IMR-90 (cell line): Measurements from ENCODE around the gene ZNF521. TPM values are rescaled to one million over a fixed set of nuclear protein-coding genes. Genes with fewer than 3 reads are reported as not detected.

ENCODE experiments used
- ATAC-seq: fragments of 200-7000 bp; cut with Tn5 transposase; 2 replicates; pipeline ENCODE4 v1.9.1; 2020; ENCODE audit warnings: low read depth, mild to moderate bottlenecking, moderate library complexity
- BruUV-seq: library from RNA; stranded (reverse); fragments of 400-500 nt; replicated peaks from 2 replicates; lab custom pipeline; 2021; lab: Mats Ljungman, UMichigan
- CTCF ChIA-PET: fragments of 300-600 bp; formaldehyde crosslinking; extraction: SDS; loops from one replicate; lab custom pipeline; 2021; ENCODE audit warnings: antibody characterized with exemption; lab: Yijun Ruan, JAX
- POLR2A ChIA-PET: fragments of 300-600 bp; sonication (Branson Sonifier 250); formaldehyde crosslinking; loops from one replicate; lab custom pipeline; 2022; ENCODE audit warnings: antibody characterized with exemption; ENCODE audit not compliant: unreplicated experiment; lab: Charles Lee
- DNase-seq: peaks from one replicate; pipeline ENCODE4 v3.0.0; 2013
- H2AFZ ChIP-seq: replicated peaks from 2 replicates; pipeline ENCODE3; 2013; ENCODE audit warnings: low read length, mild to moderate bottlenecking; ENCODE audit not compliant: poor library complexity
- H2AK5ac ChIP-seq: 2 replicates; pipeline ENCODE4 v1.6.1; 2013; ENCODE audit warnings: low read depth, low read length, inconsistent platforms
- H2AK9ac ChIP-seq: replicated peaks from 2 replicates; pipeline ENCODE3; 2013; ENCODE audit warnings: mild to moderate bottlenecking, low read depth, low read length, moderate library complexity; ENCODE audit not compliant: poor library complexity
- H2BK120ac ChIP-seq: 2 replicates; pipeline ENCODE4 v1.6.1; 2013; ENCODE audit warnings: low read depth, low read length, inconsistent platforms
- H2BK15ac ChIP-seq: 3 replicates; pipeline ENCODE4 v1.6.1; 2013; ENCODE audit warnings: low read depth, low read length, inconsistent platforms
- H2BK20ac ChIP-seq: 2 replicates; pipeline ENCODE4 v1.6.1; 2013; ENCODE audit warnings: low read depth, mild to moderate bottlenecking, inconsistent platforms, low read length, moderate library complexity
- H2BK5ac ChIP-seq: 2 replicates; pipeline ENCODE4 v1.6.1; 2013; ENCODE audit warnings: mild to moderate bottlenecking, low read depth, low read length, inconsistent platforms; ENCODE audit not compliant: poor library complexity, severe bottlenecking
- H3K14ac ChIP-seq: replicated peaks from 2 replicates; pipeline ENCODE4 v1.6.1; 2013; ENCODE audit warnings: low read depth, low read length, inconsistent platforms
- H3K18ac ChIP-seq: 2 replicates; pipeline ENCODE4 v1.6.1; 2013; ENCODE audit warnings: low read depth, low read length, control low read depth
- H3K23ac ChIP-seq: 2 replicates; pipeline ENCODE4 v1.6.1; 2013; ENCODE audit warnings: low read depth, low read length, inconsistent platforms
- H3K27ac ChIP-seq: 2 replicates; pipeline ENCODE4 v1.5.1; 2013; ENCODE audit warnings: mild to moderate bottlenecking, control low read depth, low read length; ENCODE audit not compliant: insufficient read depth
- H3K27me3 ChIP-seq: 2 replicates; pipeline ENCODE4 v1.6.1; 2013; ENCODE audit warnings: low read length; ENCODE audit not compliant: control insufficient read depth, insufficient read depth
- H3K36me3 ChIP-seq: 2 replicates; pipeline ENCODE4 v1.6.1; 2013; ENCODE audit warnings: low read length, mixed read lengths; ENCODE audit not compliant: control insufficient read depth, insufficient read depth
- H3K4ac ChIP-seq: 2 replicates; pipeline ENCODE4 v1.6.1; 2013; ENCODE audit warnings: low read depth, low read length, inconsistent platforms
- H3K4me1 ChIP-seq: 2 replicates; pipeline ENCODE4 v1.6.1; 2013; ENCODE audit warnings: low read length, mixed read lengths; ENCODE audit not compliant: control insufficient read depth, insufficient read depth
- H3K4me2 ChIP-seq: 2 replicates; pipeline ENCODE4 v1.6.1; 2013; ENCODE audit warnings: low read depth, mild to moderate bottlenecking, control low read depth, low read length, moderate library complexity
- H3K4me3 ChIP-seq: 2 replicates; pipeline ENCODE4 v1.5.1; 2013; ENCODE audit warnings: low read depth, mild to moderate bottlenecking, control low read depth, low read length, moderate library complexity; ENCODE audit not compliant: insufficient read depth
- H3K56ac ChIP-seq: 2 replicates; pipeline ENCODE4 v1.6.1; 2013; ENCODE audit warnings: low read length, inconsistent platforms; ENCODE audit not compliant: insufficient read depth; ENCODE audit errors: extremely low read depth
- H3K79me1 ChIP-seq, 2 experiments: 2 replicates each; pipeline ENCODE4 v1.6.1; 2013; ENCODE audit warnings: low read length in 2 of 2, inconsistent platforms in 1 of 2, low read depth in 1 of 2
- H3K9ac ChIP-seq: 2 replicates; pipeline ENCODE4 v1.6.1; 2013; ENCODE audit warnings: low read depth, low read length, control low read depth
- H3K9me1 ChIP-seq: 2 replicates; pipeline ENCODE4 v1.6.1; 2013; ENCODE audit warnings: low read length, inconsistent platforms; ENCODE audit not compliant: insufficient read depth
- H3K9me3 ChIP-seq: 2 replicates; pipeline ENCODE4 v1.6.1; 2013; ENCODE audit warnings: low read length; ENCODE audit not compliant: control insufficient read depth, insufficient read depth
- H4K20me1 ChIP-seq: 2 replicates; pipeline ENCODE4 v1.6.1; 2013; ENCODE audit warnings: low read length, inconsistent platforms; ENCODE audit not compliant: insufficient read depth
- H4K5ac ChIP-seq: 2 replicates; pipeline ENCODE4 v1.6.1; 2013; ENCODE audit warnings: mild to moderate bottlenecking, low read depth, low read length, control low read depth
- H4K8ac ChIP-seq, 2 experiments: 2 replicates each; pipeline ENCODE4 v1.6.1; 2013; ENCODE audit warnings: low read depth in 2 of 2, low read length in 2 of 2, control low read depth in 1 of 2, inconsistent platforms in 1 of 2
- H4K91ac ChIP-seq: 2 replicates; pipeline ENCODE4 v1.6.1; 2013; ENCODE audit warnings: low read depth, low read length, inconsistent platforms; ENCODE audit not compliant: insufficient read depth
- CEBPB ChIP-seq: IDR thresholded peaks from 2 replicates; pipeline ENCODE4 v1.6.1; 2012; ENCODE audit warnings: low read depth, low read length, improper control_type of control experiment
- MAZ ChIP-seq: IDR thresholded peaks from 2 replicates; pipeline ENCODE4 v1.6.1; 2012; ENCODE audit warnings: low read depth, mild to moderate bottlenecking, low read length, improper control_type of control experiment, moderate library complexity, borderline replicate concordance
- WGBS, 2 experiments: methylation state at CpG; one replicate each; pipeline versions ENCODE4 v1.1.5 to v1.1.7; 2013; ENCODE audit warnings: missing lambda C conversion rate in 2 of 2; ENCODE audit not compliant: insufficient read length in 1 of 2; ENCODE audit errors: extremely low coverage in 2 of 2; 5-methylcytosine and 5-hydroxymethylcytosine counted together
- dilution Hi-C: fragments of 300-500 bp; cut with HindIII; formaldehyde crosslinking; loops from one replicate; pipeline ENCODE4 v1.14.3; 2018; ENCODE audit warnings: low sequenced_read_pairs; ENCODE audit not compliant: unreplicated experiment
- in situ Hi-C: fragments of 300-500 bp; cut with MboI; formaldehyde crosslinking; loops from 3 replicates; pipeline ENCODE4 v1.14.3; 2019; ENCODE audit warnings: low sequenced_read_pairs, inconsistent platforms, mixed read lengths
- intact Hi-C: fragments of 100-400 bp; cut with micrococcal nuclease; formaldehyde crosslinking; loops from 2 replicates; pipeline ENCODE4 v1.10.0; 2022
- polyA plus RNA-seq, 3 experiments: library from polyadenylated mRNA; depleted of rRNA; stranded (reverse); fragments of >200 nt; gene quantifications; 2 replicates each; pipeline ENCODE4 v1.2.3, GENCODE V29; 2012; ENCODE audit warnings: low replicate concordance in 1 of 3
- total RNA-seq: library from RNA; depleted of rRNA; stranded (reverse); fragments of >200 nt; gene quantifications from 2 replicates; pipeline ENCODE4 v1.2.3, GENCODE V29; 2012

Gene ZNF521
- total and polyA plus RNA-seq, 2 of the 4 experiments (the other 2 are of a cell fraction) = 21.5 to 59.3 TPM

GRCh38 chr18:25233528-25234321, 118.2 kb downstream of the ZNF521 start:
- H3K9me1 ChIP-seq = peaks cover 11% of the 10 kb centered on the region
- in situ Hi-C loops = no loop called here
- H3K36me3 ChIP-seq = no peaks in the 10 kb centered on the region
- peak overlapping the region; percentile 67; the same call in 1 of the 3 replicates for H2BK15ac ChIP-seq
- H2AK5ac ChIP-seq = no peak overlapping the region
- H3K4ac ChIP-seq = peak overlapping the region; percentile 62; the same call in 1 of the 2 replicates
- no CpG with 5 or more reads among the region's 12 CpGs for whole genome bisulfite sequencing, 2 experiments
- peak overlapping the region; percentile 54 for H2BK20ac ChIP-seq
- peak overlapping the region; percentile 23; the same call in 1 of the 2 replicates for H3K9ac ChIP-seq
- H3K79me1 ChIP-seq = peaks cover 5 to 28% of the 10 kb centered on the region in 2 experiments; a peak in 3 of 4 replicates
- H2AFZ ChIP-seq = no peak overlapping the region
- peak overlapping the region; percentile 60; the same call in 1 of the 2 replicates for H3K27ac ChIP-seq
- H2BK120ac ChIP-seq = peak overlapping the region; percentile 67
- peak overlapping the region; percentile 39; the same call in 1 of the 2 replicates for H3K18ac ChIP-seq
- H3K4me2 ChIP-seq = peak overlapping the region; percentile 74
- DNase-seq (peak; percentile 44), ATAC-seq (peak; percentile 16; the same call in 1 of the 2 replicates)
- H2AK9ac ChIP-seq = no peak overlapping the region
- dilution Hi-C loops = no loop called here
- H3K23ac ChIP-seq = peak overlapping the region; percentile 31; the same call in 1 of the 2 replicates
- no peaks in the 10 kb centered on the region for H3K9me3 ChIP-seq
- CTCF ChIA-PET = interaction anchor here (0.7 to 0.9 kb wide), 2 partner anchors 11 to 131 kb away, joined by 3 read pairs; no protein-coding TSS in a partner anchor
- peak overlapping the region; percentile 25; the same call in 1 of the 2 replicates for H3K4me3 ChIP-seq
- H4K20me1 ChIP-seq = no peaks in the 10 kb centered on the region
- peak overlapping the region; percentile 77 for H2BK5ac ChIP-seq
- intact Hi-C loops = loop anchor here (5.0 kb wide), 2 partner anchors 54 to 119 kb away; partner anchors contain the start of gene ZNF521
- TF ChIP-seq CEBPB = peak; percentile 10; the same call in 1 of the 2 replicates
- TF ChIP-seq MAZ = no peak
- H3K56ac ChIP-seq = peak overlapping the region; percentile 7; the same call in 1 of the 2 replicates
- H3K14ac ChIP-seq = peak overlapping the region; percentile 69
- peaks cover 15% of the 10 kb centered on the region for H3K4me1 ChIP-seq
- no peaks in the 10 kb centered on the region for H3K27me3 ChIP-seq
- POLR2A ChIA-PET = interaction anchor here (1.3 kb wide), 1 partner anchor 11 kb away, joined by 5 read pairs; no protein-coding TSS in a partner anchor
- BruUV-seq = no TSS peak
- no peak overlapping the region for H4K91ac ChIP-seq
- no peak overlapping the region for H4K5ac ChIP-seq
- H4K8ac ChIP-seq = peak overlapping the region; percentile 4 to 32; a peak in 3 of 4 replicates
